Fibroblast of lung (primary cell): ENCODE data around the gene SESN1.

Experiments used
- EZH2 ChIP-seq: IDR thresholded peaks from 2 replicates; pipeline ENCODE4 v1.5.1; 2012; ENCODE audit warnings: low read length, control low read depth, mild to moderate bottlenecking; ENCODE audit errors: missing control alignments
- TF ChIP-seq, protein P1 (sequence below), 2 donors: IDR thresholded peaks in 1 of 2; conservative IDR thresholded peaks in 1 of 2; 1 replicate in 1 of 2; 2 replicates in 1 of 2; pipeline ENCODE4 v1.5.1; 2011 to 2012; ENCODE audit warnings: low read length in 2 of 2, control low read depth in 1 of 2, inconsistent platforms in 1 of 2, low read depth in 1 of 2, mild to moderate bottlenecking in 1 of 2

GRCh38 chr6:108960601-108961000 lies 134.0 kb downstream of the SESN1 start:
- TF ChIP-seq, protein P1, sequence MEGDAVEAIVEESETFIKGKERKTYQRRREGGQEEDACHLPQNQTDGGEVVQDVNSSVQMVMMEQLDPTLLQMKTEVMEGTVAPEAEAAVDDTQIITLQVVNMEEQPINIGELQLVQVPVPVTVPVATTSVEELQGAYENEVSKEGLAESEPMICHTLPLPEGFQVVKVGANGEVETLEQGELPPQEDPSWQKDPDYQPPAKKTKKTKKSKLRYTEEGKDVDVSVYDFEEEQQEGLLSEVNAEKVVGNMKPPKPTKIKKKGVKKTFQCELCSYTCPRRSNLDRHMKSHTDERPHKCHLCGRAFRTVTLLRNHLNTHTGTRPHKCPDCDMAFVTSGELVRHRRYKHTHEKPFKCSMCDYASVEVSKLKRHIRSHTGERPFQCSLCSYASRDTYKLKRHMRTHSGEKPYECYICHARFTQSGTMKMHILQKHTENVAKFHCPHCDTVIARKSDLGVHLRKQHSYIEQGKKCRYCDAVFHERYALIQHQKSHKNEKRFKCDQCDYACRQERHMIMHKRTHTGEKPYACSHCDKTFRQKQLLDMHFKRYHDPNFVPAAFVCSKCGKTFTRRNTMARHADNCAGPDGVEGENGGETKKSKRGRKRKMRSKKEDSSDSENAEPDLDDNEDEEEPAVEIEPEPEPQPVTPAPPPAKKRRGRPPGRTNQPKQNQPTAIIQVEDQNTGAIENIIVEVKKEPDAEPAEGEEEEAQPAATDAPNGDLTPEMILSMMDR (conservative IDR thresholded peaks at IDR 0.05 in 1 of 2, IDR thresholded peaks at IDR 0.05 in 1 of 2; ENCODE audit: low read depth in 1 of 2, low read length in 2 of 2), result no peak
- no peak for TF ChIP-seq EZH2
